PFSK-1 (cell line): ENCODE measurements around the gene RCAN3.

Experiments
- FOXP2 ChIP-seq: optimal IDR thresholded peaks from 2 replicates; pipeline ENCODE3; 2011; ENCODE audit warnings: borderline replicate concordance, control low read depth, inconsistent platforms; ENCODE audit not compliant: insufficient read depth; ENCODE audit errors: extremely low read length, extremely low read depth
- POLR2AphosphoS5 ChIP-seq: IDR thresholded peaks from 2 replicates; pipeline ENCODE4 v1.6.1; 2012; ENCODE audit warnings: low read depth, mild to moderate bottlenecking, control low read depth, low read length, moderate library complexity
- REST ChIP-seq, 2 experiments: IDR thresholded peaks; 2 replicates each; pipeline versions ENCODE4 v1.6.1 to v1.8.0; 2011 to 2012; ENCODE audit warnings: low read depth in 2 of 2, low read length in 2 of 2, control low read depth in 1 of 2, inconsistent platforms in 1 of 2, mild to moderate bottlenecking in 1 of 2, moderate library complexity in 1 of 2; ENCODE audit not compliant: insufficient read depth in 1 of 2
- SIN3A ChIP-seq: IDR thresholded peaks from 2 replicates; pipeline ENCODE4 v1.6.1; 2012; ENCODE audit warnings: mild to moderate bottlenecking, low read length, moderate library complexity, borderline replicate concordance; ENCODE audit not compliant: insufficient read depth
- TAF1 ChIP-seq: IDR thresholded peaks from 2 replicates; pipeline ENCODE4 v1.6.1; 2012; ENCODE audit warnings: low read length, control low read depth, borderline replicate concordance; ENCODE audit not compliant: insufficient read depth

- no peak for TF ChIP-seq POLR2AphosphoS5
- no peak for TF ChIP-seq SIN3A
- no peak for TF ChIP-seq REST (IDR thresholded peaks at IDR 0.05; ENCODE audit: insufficient read depth in 1 of 2, low read depth in 2 of 2, low read length in 2 of 2)
- no peak for TF ChIP-seq TAF1
- no peak for TF ChIP-seq FOXP2
These were observed 24.4 kb downstream of the RCAN3 start for GRCh38 chr1:24526940-24527542.
